Esophagus (tissue), 2 donors: Measurements from ENCODE around the gene PHACTR1. TPM values are rescaled to one million over a fixed set of nuclear protein-coding genes. Genes with fewer than 3 reads are reported as not detected.

ENCODE experiments used
- H3K27ac ChIP-seq, 2 donors: one replicate each; pipeline ENCODE4 v1.5.1; 2013; ENCODE audit warnings: low read depth in 2 of 2, mild to moderate bottlenecking in 2 of 2, inconsistent platforms in 1 of 2, low read length in 1 of 2, moderate library complexity in 1 of 2
- H3K27me3 ChIP-seq, 2 donors: one replicate each; pipeline ENCODE4 v1.6.1; 2013; ENCODE audit warnings: low read length in 2 of 2, control low read depth in 1 of 2, mild to moderate bottlenecking in 1 of 2; ENCODE audit not compliant: insufficient read depth in 2 of 2, control insufficient read depth in 1 of 2
- H3K36me3 ChIP-seq, 2 donors: one replicate each; pipeline ENCODE4 v1.6.1; 2013; ENCODE audit warnings: low read length in 1 of 2; ENCODE audit not compliant: control insufficient read depth in 2 of 2, insufficient read depth in 2 of 2
- H3K4me1 ChIP-seq, 2 donors: one replicate each; pipeline ENCODE4 v1.6.1; 2013; ENCODE audit warnings: low read length in 1 of 2; ENCODE audit not compliant: control insufficient read depth in 2 of 2, insufficient read depth in 2 of 2
- H3K4me3 ChIP-seq, 2 donors: one replicate each; pipeline ENCODE4 v1.5.1; 2013; ENCODE audit warnings: low read length in 2 of 2, mild to moderate bottlenecking in 2 of 2, low read depth in 1 of 2, moderate library complexity in 1 of 2
- H3K9me3 ChIP-seq, 2 donors: one replicate each; pipeline ENCODE4 v1.6.1; 2013; ENCODE audit warnings: mild to moderate bottlenecking in 2 of 2, low read depth in 1 of 2, low read length in 1 of 2, moderate library complexity in 1 of 2; ENCODE audit not compliant: control insufficient read depth in 2 of 2, insufficient read depth in 1 of 2
- WGBS, 2 donors: extraction: QIAGEN DNeasy Blood & Tissue Kit; methylation state at CpG; one replicate each; pipeline ENCODE4 v1.1.7; 2013; 5-methylcytosine and 5-hydroxymethylcytosine counted together
- polyA plus RNA-seq, 2 donors: library from polyadenylated mRNA; stranded (reverse); fragments of 200-250 nt; gene quantifications; one replicate each; pipeline ENCODE4 v1.2.3, GENCODE V29; 2013
- donor health status: healthy with polysubstance abuse.
- donor health status: Bipolar disorder and iron deficiency.

PHACTR1 gene
- polyA plus RNA-seq, 2 donors: 0.41 to 0.55 TPM

DNA sequence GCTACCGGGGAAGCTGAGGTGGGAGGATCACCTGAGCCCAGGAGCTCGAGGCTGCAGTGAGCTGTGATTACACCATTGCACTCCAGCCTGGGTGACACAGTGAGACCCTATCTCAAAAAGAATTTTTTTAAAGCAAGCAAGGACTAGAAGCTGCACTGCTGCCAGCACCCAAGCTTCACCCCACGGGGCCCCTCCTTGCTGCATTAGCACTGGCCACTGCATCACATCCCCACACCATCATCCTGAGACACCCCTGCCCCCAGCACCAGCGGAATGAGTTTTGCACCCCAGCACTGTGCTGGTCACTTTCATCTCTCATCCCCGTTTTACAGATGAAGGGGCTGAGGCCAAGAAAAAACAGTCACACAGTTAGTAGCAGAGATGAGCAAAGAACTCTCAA, 580.8 kb downstream of the PHACTR1 start:
- Histone ChIP-seq H3K9me3 (no peaks in the 10 kb centered on the region), H3K27ac (no peak overlapping the region), H3K27me3 (no peaks in the 10 kb centered on the region), H3K4me1 (peaks cover 0 to 3% of the 10 kb centered on the region in 2 donors), H3K4me3 (no peak overlapping the region), H3K36me3 (peaks cover 7 to 25% of the 10 kb centered on the region in 2 donors)
- WGBS, 2 donors: 95 to 98% methylated on average over 5 of the region's 5 CpGs

- H3K4me1 ChIP-seq: peaks cover 0 to 3% of the 10 kb centered on the region in 2 donors
- H3K36me3 ChIP-seq: peaks cover 4 to 22% of the 10 kb centered on the region in 2 donors
- no peak overlapping the region for H3K27ac ChIP-seq
- 89 to 91% methylated on average over 3 of the region's 3 CpGs for WGBS, 2 donors
- H3K9me3 ChIP-seq: no peaks in the 10 kb centered on the region
- no peaks in the 10 kb centered on the region for H3K27me3 ChIP-seq
- H3K4me3 ChIP-seq: no peak overlapping the region
These were observed 581.9 kb downstream of the PHACTR1 start for GRCh38 chr6:13298446-13298845.

- H3K9me3 ChIP-seq: no peaks in the 10 kb centered on the region
- peaks cover 0 to 15% of the 10 kb centered on the region in 2 donors for H3K36me3 ChIP-seq
- H3K4me1 ChIP-seq: peaks cover 0 to 6% of the 10 kb centered on the region in 2 donors
- H3K4me3 ChIP-seq: no peak overlapping the region
- 94 to 95% methylated on average over 11 of the region's 11 CpGs for WGBS, 2 donors
- no peak overlapping the region for H3K27ac ChIP-seq
- no peaks in the 10 kb centered on the region for H3K27me3 ChIP-seq
These were observed 582.8 kb downstream of the PHACTR1 start for GRCh38 chr6:13299403-13299821.

DNA sequence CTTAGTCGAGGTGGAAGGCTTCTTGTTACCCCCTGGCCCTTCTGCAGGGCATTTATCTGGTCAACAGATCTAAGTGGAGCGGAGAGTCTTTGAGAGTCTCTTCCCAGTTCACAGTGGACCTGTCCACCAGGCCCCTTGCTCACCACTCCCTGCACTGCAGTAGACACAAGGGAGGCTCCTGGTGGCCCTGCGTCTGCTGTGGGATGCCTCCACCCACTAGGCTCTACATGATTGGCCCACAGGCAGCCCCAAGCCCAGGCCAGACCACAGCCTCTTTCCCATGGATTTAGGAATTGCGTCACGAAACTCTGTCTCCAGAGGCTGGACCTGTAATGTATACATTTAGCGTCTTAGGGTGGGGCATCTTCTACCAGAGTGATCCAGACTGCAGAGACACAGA, 583.4 kb downstream of the PHACTR1 start:
- no peaks in the 10 kb centered on the region for H3K9me3 ChIP-seq
- H3K4me3 ChIP-seq: no peak overlapping the region
- H3K27me3 ChIP-seq: no peaks in the 10 kb centered on the region
- peaks cover 1 to 10% of the 10 kb centered on the region in 2 donors for H3K36me3 ChIP-seq
- H3K27ac ChIP-seq: no peak overlapping the region
- H3K4me1 ChIP-seq: peaks cover under 1 to 6% of the 10 kb centered on the region in 2 donors
- WGBS, 2 donors: 89 to 91% methylated on average over 6 of the region's 6 CpGs

DNA sequence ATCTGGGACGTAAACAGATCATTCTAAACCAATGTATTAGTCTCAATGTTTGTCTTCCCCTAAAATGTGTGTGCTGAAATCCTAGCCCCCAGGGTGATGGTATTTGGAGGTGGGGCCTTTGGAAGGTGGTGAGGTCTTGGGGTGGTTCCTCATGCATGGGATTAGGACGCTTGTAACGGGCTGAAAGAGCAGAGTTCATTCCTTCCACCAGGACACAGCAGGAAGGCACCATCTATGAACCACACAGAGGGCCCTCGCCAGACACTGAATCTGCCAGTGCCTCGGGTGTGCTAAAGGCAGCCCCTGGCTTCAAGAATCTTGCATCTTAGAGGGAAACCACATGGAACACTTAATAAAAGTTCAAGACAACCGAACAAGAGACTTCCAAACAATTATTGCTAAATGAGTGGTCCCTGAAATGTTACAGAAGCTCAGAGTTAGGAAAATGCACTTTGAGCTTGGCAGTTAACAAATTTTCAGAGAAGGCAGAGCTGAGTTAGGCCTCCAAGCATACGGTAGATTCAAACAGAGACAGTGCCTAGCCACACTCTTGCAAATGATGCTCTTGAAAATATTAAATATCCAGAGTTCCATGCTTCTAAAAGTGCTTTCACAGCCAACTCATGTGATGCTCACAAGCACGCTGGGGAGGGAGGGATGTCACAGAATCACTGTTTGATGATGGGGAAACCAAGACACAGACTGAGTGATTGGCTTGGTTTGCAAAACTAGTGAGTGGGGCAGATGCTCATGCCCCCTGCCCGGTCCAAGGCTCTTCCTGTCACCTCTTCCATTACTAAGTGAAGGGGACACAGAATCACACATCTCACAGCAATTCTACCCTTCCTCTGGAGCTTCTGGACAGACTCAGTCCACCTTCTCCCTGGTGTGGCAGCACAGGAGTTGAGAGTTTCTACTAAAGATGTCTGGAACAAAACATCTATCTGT, 584.4 kb downstream of the PHACTR1 start:
- WGBS, 2 donors: 83 to 86% methylated on average over 9 of the region's 9 CpGs
- no peaks in the 10 kb centered on the region for H3K27me3 ChIP-seq
- no peaks in the 10 kb centered on the region for H3K9me3 ChIP-seq
- H3K27ac ChIP-seq: no peak overlapping the region
- no peak overlapping the region for H3K4me3 ChIP-seq
- H3K4me1 ChIP-seq: peaks cover 4 to 10% of the 10 kb centered on the region in 2 donors
- H3K36me3 ChIP-seq: peaks cover 5 to 11% of the 10 kb centered on the region in 2 donors

GRCh38 chr6:13302291-13302690, 585.7 kb downstream of the PHACTR1 start:
- H3K4me1 ChIP-seq: peaks cover 4 to 10% of the 10 kb centered on the region in 2 donors
- no peaks in the 10 kb centered on the region for H3K27me3 ChIP-seq
- peak overlapping the region; percentile 5 to 71 for H3K27ac ChIP-seq
- H3K9me3 ChIP-seq: no peaks in the 10 kb centered on the region
- no peak overlapping the region for H3K4me3 ChIP-seq
- 73 to 78% methylated on average over 7 of the region's 7 CpGs for WGBS, 2 donors
- peaks cover 5 to 11% of the 10 kb centered on the region in 2 donors for H3K36me3 ChIP-seq

DNA sequence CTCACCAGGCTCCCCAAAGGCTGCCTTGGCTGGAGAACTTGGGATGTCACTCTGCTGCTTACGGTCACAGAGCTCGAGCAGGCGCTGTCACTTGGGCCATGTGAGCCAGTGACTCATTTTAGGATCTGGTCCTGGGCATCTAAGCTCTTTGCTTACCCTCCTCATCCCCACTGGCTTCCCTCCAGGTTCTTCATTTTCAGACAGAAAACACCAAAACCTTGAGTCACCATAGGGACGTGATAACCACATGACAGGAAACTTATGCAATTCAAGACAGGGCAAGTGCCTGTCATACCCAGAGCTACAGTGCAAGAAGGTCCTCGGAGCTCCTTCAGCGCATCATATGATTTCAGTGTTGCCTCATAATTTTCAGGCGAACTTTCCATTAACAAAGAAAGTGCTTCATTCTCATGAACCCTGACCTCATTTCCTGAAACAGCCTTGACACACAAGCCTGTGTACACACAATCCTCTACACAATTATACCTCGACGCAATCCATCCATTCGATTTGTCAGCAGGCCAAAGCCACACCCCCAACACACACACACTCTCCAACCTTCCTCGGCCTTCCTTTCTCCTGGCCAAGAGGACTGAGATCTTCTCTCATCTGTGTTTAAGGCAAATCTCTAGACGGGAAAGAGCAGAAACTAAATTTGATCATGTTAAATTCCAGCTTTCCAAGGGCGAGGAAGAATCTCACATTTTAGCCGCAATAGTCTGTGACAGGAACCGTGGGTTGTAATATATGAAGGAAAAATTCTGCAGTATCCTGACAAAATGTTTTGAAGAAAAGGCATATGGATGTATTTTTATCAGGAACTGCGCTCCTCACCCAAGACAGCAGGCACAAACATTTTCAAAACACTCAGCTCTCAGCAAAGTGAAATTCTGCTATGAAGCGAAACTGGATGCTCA, 586.4 kb downstream of the PHACTR1 start:
- Histone ChIP-seq H3K27me3 (no peaks in the 10 kb centered on the region), H3K27ac (peak overlapping the region; percentile 43 to 71), H3K4me3 (no peak overlapping the region), H3K36me3 (peaks cover 5 to 11% of the 10 kb centered on the region in 2 donors), H3K9me3 (no peaks in the 10 kb centered on the region), H3K4me1 (peaks cover 4 to 10% of the 10 kb centered on the region in 2 donors)
- 53 to 55% methylated on average over 17 of the region's 17 CpGs for WGBS, 2 donors

DNA sequence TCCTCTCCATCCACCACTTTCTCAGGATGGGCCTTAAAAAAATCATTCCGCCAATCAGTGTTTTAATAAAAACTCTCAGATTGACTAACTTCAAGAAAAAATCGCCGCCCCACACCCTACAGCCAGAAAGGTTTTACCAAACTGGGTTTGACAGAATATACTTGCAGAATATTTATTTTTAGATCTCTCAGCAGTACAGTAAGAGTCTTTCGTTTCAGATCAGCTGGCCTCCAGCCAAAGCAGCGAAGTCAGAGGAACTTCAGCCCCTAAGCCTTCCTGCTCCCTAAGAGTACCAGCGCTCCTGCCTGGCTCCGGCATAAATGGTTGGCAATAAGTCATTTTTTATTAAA, 587.1 kb downstream of the PHACTR1 start:
- peak overlapping the region; percentile 43 to 71 for H3K27ac ChIP-seq
- no peak overlapping the region for H3K4me3 ChIP-seq
- 49 to 52% methylated on average over 7 of the region's 7 CpGs for WGBS, 2 donors
- peaks cover 5 to 9% of the 10 kb centered on the region in 2 donors for H3K36me3 ChIP-seq
- H3K4me1 ChIP-seq: peaks cover 4 to 10% of the 10 kb centered on the region in 2 donors
- no peaks in the 10 kb centered on the region for H3K9me3 ChIP-seq
- no peaks in the 10 kb centered on the region for H3K27me3 ChIP-seq

- 77 to 85% methylated on average over 6 of the region's 6 CpGs for WGBS, 2 donors
- Histone ChIP-seq H3K36me3 (peaks cover 5 to 9% of the 10 kb centered on the region in 2 donors), H3K4me3 (no peak overlapping the region), H3K27me3 (no peaks in the 10 kb centered on the region), H3K4me1 (peaks cover 4 to 10% of the 10 kb centered on the region in 2 donors), H3K27ac (peak overlapping the region; percentile 35 to 85), H3K9me3 (no peaks in the 10 kb centered on the region)
These were observed 587.5 kb downstream of the PHACTR1 start for GRCh38 chr6:13304101-13304500.
